ENCODE measurements around the gene KDM8.

DNA sequence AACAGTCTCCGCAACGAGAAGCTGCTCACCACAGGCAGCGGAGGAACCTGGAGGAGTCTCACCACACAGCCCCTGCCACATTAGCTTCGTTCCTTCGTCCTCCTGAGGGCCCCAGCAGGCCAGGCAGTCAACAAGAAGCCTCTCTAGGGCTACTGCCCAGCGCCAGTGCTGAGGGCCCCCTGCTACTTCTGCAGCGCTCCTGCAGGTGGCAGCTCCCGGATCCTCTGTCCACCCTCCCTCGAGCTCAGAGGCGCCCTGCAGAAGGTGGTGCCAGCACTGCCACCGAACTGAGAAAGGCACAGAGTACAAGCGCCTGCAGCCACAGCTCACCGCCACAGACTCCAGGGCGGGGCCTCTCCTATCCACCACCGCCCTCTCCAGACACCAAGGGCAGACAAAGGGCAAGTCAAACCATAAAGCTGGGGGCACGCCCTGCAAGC lies 27.3 kb downstream of the KDM8 start:
- TF ChIP-seq, protein P1, sequence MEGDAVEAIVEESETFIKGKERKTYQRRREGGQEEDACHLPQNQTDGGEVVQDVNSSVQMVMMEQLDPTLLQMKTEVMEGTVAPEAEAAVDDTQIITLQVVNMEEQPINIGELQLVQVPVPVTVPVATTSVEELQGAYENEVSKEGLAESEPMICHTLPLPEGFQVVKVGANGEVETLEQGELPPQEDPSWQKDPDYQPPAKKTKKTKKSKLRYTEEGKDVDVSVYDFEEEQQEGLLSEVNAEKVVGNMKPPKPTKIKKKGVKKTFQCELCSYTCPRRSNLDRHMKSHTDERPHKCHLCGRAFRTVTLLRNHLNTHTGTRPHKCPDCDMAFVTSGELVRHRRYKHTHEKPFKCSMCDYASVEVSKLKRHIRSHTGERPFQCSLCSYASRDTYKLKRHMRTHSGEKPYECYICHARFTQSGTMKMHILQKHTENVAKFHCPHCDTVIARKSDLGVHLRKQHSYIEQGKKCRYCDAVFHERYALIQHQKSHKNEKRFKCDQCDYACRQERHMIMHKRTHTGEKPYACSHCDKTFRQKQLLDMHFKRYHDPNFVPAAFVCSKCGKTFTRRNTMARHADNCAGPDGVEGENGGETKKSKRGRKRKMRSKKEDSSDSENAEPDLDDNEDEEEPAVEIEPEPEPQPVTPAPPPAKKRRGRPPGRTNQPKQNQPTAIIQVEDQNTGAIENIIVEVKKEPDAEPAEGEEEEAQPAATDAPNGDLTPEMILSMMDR (IDR thresholded peaks at IDR 0.05; ENCODE audit: low read length), result peak; percentile 36
- TF ChIP-seq EZH2 (optimal IDR thresholded peaks at IDR 0.05; ENCODE audit: low read depth, low read length) (no peak), EZH2phosphoT487 (IDR thresholded peaks at IDR 0.05; ENCODE audit: low read length) (no peak)
